ENCODE measurements around the gene PPCS.
"Not testable (repeated sequence)": the region's sequence is repeated elsewhere in the genome, so short reads cannot be mapped to it uniquely, and the experiment has no call there.

PPCS gene

GRCh38 chr1:42453386-42453785 lies 3.0 kb upstream of the PPCS start:
- DNase-seq (ENCODE audit: low read depth in 2 of 2) = no peak

GRCh38 chr1:42454403-42454802 lies 1.9 kb upstream of the PPCS start:
- DNase-seq (ENCODE audit: low read depth in 2 of 2) = no peak

- peak in 1 of 2 donors; percentile 27 for DNase-seq (ENCODE audit: low read depth in 2 of 2)
Measured at GRCh38 chr1:42456754-42457089, 379 bp downstream of the PPCS start.

- DNase-seq (ENCODE audit: low read depth in 2 of 2) = no peak
Measured at GRCh38 chr1:42461196-42461595, 4.9 kb downstream of the PPCS start.

GRCh38 chr1:42462828-42463763 lies 6.8 kb downstream of the PPCS start, which contains the start of gene CCDC30:
CCDC30 (plus strand) TSS chr1:42463286; CDS start chr1:42480552, 17,266 bp downstream.
- DNase-seq (ENCODE audit: low read depth in 2 of 2) = peak; percentile 91 to 95

- DNase-seq (ENCODE audit: low read depth in 2 of 2) = no peak
Measured at GRCh38 chr1:42463921-42464320, 7.6 kb downstream of the PPCS start.

- DNase-seq (ENCODE audit: low read depth in 2 of 2) = no peak
Measured at GRCh38 chr1:42466030-42466429, 9.7 kb downstream of the PPCS start.

GRCh38 chr1:42469727-42470126 lies 13.4 kb downstream of the PPCS start:
- DNase-seq (ENCODE audit: low read depth in 2 of 2) = no peak

GRCh38 chr1:42476605-42477004 lies 20.3 kb downstream of the PPCS start:
- DNase-seq (ENCODE audit: low read depth in 2 of 2) = no peak

- not testable (repeated sequence) for DNase-seq (ENCODE audit: low read depth in 2 of 2)
Measured at GRCh38 chr1:42477354-42477753, 21.0 kb downstream of the PPCS start.

GRCh38 chr1:42477775-42478174 lies 21.4 kb downstream of the PPCS start:
- no peak for DNase-seq (ENCODE audit: low read depth in 2 of 2)

GRCh38 chr1:42479621-42480020 lies 23.3 kb downstream of the PPCS start:
- DNase-seq (ENCODE audit: low read depth in 2 of 2) = no peak

- no peak for DNase-seq (ENCODE audit: low read depth in 2 of 2)
Measured at GRCh38 chr1:42480921-42481320, 24.6 kb downstream of the PPCS start.

- no peak for DNase-seq (ENCODE audit: low read depth in 2 of 2)
Measured at GRCh38 chr1:42482635-42483153, 26.4 kb downstream of the PPCS start.

GRCh38 chr1:42484382-42484781 lies 28.0 kb downstream of the PPCS start:
- DNase-seq (ENCODE audit: low read depth in 2 of 2) = no peak

GRCh38 chr1:42490237-42490636 lies 33.9 kb downstream of the PPCS start:
- no peak for DNase-seq (ENCODE audit: low read depth in 2 of 2)

GRCh38 chr1:42502031-42502430 lies 45.7 kb downstream of the PPCS start:
- DNase-seq (ENCODE audit: low read depth in 2 of 2) = not testable (repeated sequence)

GRCh38 chr1:42504535-42505128 lies 48.3 kb downstream of the PPCS start:
- DNase-seq (ENCODE audit: low read depth in 2 of 2) = no peak

- DNase-seq (ENCODE audit: low read depth in 2 of 2) = no peak
Measured at GRCh38 chr1:42506576-42506975, 50.2 kb downstream of the PPCS start.
